ENCODE results near the gene TIMP1.
A peak's percentile ranks its signal among the peaks of the same experiment; 100 is the strongest.

TIMP1 gene

GRCh38 chrX:47619486-47620302, 37.5 kb downstream of the TIMP1 start, which contains the start of gene SYN1 (continued):
- TF ChIP-seq ZNF341 (tag by site-specific recombination; IDR thresholded peaks at IDR 0.05; ENCODE audit: low read depth) = no peak
- TF ChIP-seq ZNF776 (tag by site-specific recombination; IDR thresholded peaks at IDR 0.05; ENCODE audit: borderline replicate concordance) = no peak
- TF ChIP-seq ZIC2 (tag by site-specific recombination; IDR thresholded peaks at IDR 0.05) = no peak
- TF ChIP-seq ZNF830 (tag by site-specific recombination; IDR thresholded peaks at IDR 0.05; ENCODE audit: low read depth) = no peak
- TF ChIP-seq OVOL3 (tag by site-specific recombination; IDR thresholded peaks at IDR 0.05) = no peak
- TF ChIP-seq SP3 (tag by site-specific recombination; IDR thresholded peaks at IDR 0.05) = no peak
- TF ChIP-seq ZNF211 (tag by site-specific recombination; IDR thresholded peaks at IDR 0.05; ENCODE audit: low read depth) = no peak
- peak; percentile 83 for TF ChIP-seq ATF2 (tag by site-specific recombination; IDR thresholded peaks at IDR 0.05; ENCODE audit: low read depth)
- peak; percentile 68; the same call in 1 of the 2 replicates for TF ChIP-seq ZNF184 (tag by site-specific recombination; IDR thresholded peaks at IDR 0.05)
- no peak for TF ChIP-seq BCL6B (tag by site-specific recombination; IDR thresholded peaks at IDR 0.05)
- no peak for TF ChIP-seq ZSCAN16 (tag by site-specific recombination; IDR thresholded peaks at IDR 0.05)
- TF ChIP-seq ZNF555 (tag by site-specific recombination; conservative IDR thresholded peaks at IDR 0.05) = no peak
- TF ChIP-seq ZFHX2 (tag by site-specific recombination; conservative IDR thresholded peaks at IDR 0.05) = peak; percentile 82
- TF ChIP-seq ZBTB26 (tag by site-specific recombination; optimal IDR thresholded peaks at IDR 0.05) = peak; percentile 90
- peak; percentile 97 for TF ChIP-seq PRDM10 (tag by site-specific recombination; IDR thresholded peaks at IDR 0.05)
- TF ChIP-seq ZNF19 (tag by site-specific recombination; IDR thresholded peaks at IDR 0.05; ENCODE audit: low read depth) = no peak
- TF ChIP-seq GLI2 (tag by site-specific recombination; IDR thresholded peaks at IDR 0.05; ENCODE audit: borderline replicate concordance, low read depth) = no peak
- TF ChIP-seq MEIS1 (CRISPR knock-in tag; IDR thresholded peaks at IDR 0.05; ENCODE audit: borderline replicate concordance) = no peak
- no peak for TF ChIP-seq ZNF175 (tag by site-specific recombination; IDR thresholded peaks at IDR 0.05)
- TF ChIP-seq YY1 (tag by site-specific recombination; IDR thresholded peaks at IDR 0.05) = 0 out of 2 replicates have a peak, but pooled peaks have one; percentile 11
- TF ChIP-seq GLIS2 (tag by site-specific recombination; IDR thresholded peaks at IDR 0.05) = peak; percentile 71; the same call in 1 of the 2 replicates
- TF ChIP-seq ZFP41 (tag by site-specific recombination; IDR thresholded peaks at IDR 0.05; ENCODE audit: borderline replicate concordance) = no peak
- no peak for TF ChIP-seq ZNF654 (tag by site-specific recombination; IDR thresholded peaks at IDR 0.05; ENCODE audit: low read depth)
- TF ChIP-seq ZNF391 (tag by site-specific recombination; IDR thresholded peaks at IDR 0.05; ENCODE audit: borderline replicate concordance, low read depth) = no peak
- no peak for TF ChIP-seq ZNF518A (tag by site-specific recombination; conservative IDR thresholded peaks at IDR 0.05; ENCODE audit: low read depth)
- peak; percentile 40; the same call in 1 of the 2 replicates for TF ChIP-seq ZNF76 (tag by site-specific recombination; IDR thresholded peaks at IDR 0.05; ENCODE audit: borderline replicate concordance, low read depth)
- peak; percentile 81 for TF ChIP-seq ZNF660 (tag by site-specific recombination; IDR thresholded peaks at IDR 0.05)
